ENCODE data around the gene HSP90B1. TPM values are rescaled to one million over a fixed set of nuclear protein-coding genes. Genes with fewer than 3 reads are reported as not detected.
A peak's percentile ranks its signal among the peaks of the same experiment; 100 is the strongest.

HSP90B1 gene
- total RNA-seq, 4 donors from 2014 or later: 213 to 480 (median 250) TPM

GRCh38 chr12:103960616-103961227 is 30.5 kb downstream of the HSP90B1 start:
- no peak for DNase-seq (ENCODE audit: low spot score in 2 of 2)
- Histone ChIP-seq H3K9me3 (no peaks in the 10 kb centered on the region), H3K36me3 (no peaks in the 10 kb centered on the region), H3K4me3 (no peak overlapping the region), H3K27ac (no peak overlapping the region), H3K27me3 (no peaks in the 10 kb centered on the region), H3K4me1 (peaks cover 0 to 64% (median 17%) of the 10 kb centered on the region in 4 donors)
- 52 to 56% methylated on average over 7 of the region's 7 CpGs for WGBS, 2 donors
- no peak for TF ChIP-seq POLR2A (IDR thresholded peaks at IDR 0.05)
- TF ChIP-seq EP300 (IDR thresholded peaks at IDR 0.05): no peak
- TF ChIP-seq, protein P1, sequence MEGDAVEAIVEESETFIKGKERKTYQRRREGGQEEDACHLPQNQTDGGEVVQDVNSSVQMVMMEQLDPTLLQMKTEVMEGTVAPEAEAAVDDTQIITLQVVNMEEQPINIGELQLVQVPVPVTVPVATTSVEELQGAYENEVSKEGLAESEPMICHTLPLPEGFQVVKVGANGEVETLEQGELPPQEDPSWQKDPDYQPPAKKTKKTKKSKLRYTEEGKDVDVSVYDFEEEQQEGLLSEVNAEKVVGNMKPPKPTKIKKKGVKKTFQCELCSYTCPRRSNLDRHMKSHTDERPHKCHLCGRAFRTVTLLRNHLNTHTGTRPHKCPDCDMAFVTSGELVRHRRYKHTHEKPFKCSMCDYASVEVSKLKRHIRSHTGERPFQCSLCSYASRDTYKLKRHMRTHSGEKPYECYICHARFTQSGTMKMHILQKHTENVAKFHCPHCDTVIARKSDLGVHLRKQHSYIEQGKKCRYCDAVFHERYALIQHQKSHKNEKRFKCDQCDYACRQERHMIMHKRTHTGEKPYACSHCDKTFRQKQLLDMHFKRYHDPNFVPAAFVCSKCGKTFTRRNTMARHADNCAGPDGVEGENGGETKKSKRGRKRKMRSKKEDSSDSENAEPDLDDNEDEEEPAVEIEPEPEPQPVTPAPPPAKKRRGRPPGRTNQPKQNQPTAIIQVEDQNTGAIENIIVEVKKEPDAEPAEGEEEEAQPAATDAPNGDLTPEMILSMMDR (IDR thresholded peaks at IDR 0.05): no peak

DNA sequence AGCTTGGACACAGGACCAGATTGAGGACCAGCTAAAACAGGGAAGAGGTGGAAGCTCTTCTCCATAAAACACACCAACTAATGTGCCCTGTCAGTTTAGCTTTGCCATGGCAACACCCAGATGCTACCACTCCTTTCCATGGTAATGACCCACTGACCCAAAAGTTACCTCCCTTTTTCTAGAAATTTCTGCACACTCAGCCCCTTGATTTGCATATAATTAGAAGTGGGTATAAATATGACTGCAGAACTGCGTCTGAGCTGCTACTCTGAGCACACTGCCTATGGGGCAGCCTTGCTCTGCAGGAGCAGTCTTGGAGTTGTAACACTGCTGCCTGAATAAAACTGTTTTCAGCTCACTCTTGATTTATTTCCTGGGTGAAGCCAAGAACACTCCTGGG is 32.3 kb downstream of the HSP90B1 start:
- TF ChIP-seq EP300 (IDR thresholded peaks at IDR 0.05) (no peak), POLR2A (IDR thresholded peaks at IDR 0.05) (no peak)
- TF ChIP-seq, protein P1 (IDR thresholded peaks at IDR 0.05): no peak
- no peak for DNase-seq (ENCODE audit: low spot score in 2 of 2)
- Histone ChIP-seq H3K4me1 (peaks cover 5 to 65% (median 20%) of the 10 kb centered on the region in 4 donors), H3K27me3 (no peaks in the 10 kb centered on the region), H3K27ac (no peak overlapping the region), H3K9me3 (no peaks in the 10 kb centered on the region), H3K4me3 (no peak overlapping the region), H3K36me3 (no peaks in the 10 kb centered on the region)
- 20 to 40% methylated on average over 1 of the region's 1 CpG for WGBS, 2 donors

GRCh38 chr12:103964805-103965204 is 34.6 kb downstream of the HSP90B1 start:
- Histone ChIP-seq H3K4me1 (peaks cover 5 to 73% (median 27%) of the 10 kb centered on the region in 4 donors), H3K4me3 (peak overlapping the region; percentile 58 to 89 (median 76)), H3K27ac (peak overlapping the region; percentile 79 to 94 (median 92)), H3K27me3 (no peaks in the 10 kb centered on the region), H3K36me3 (no peaks in the 10 kb centered on the region), H3K9me3 (no peaks in the 10 kb centered on the region)
- DNase-seq (ENCODE audit: low spot score in 2 of 2): no peak
- TF ChIP-seq, protein P1 (IDR thresholded peaks at IDR 0.05): no peak
- TF ChIP-seq EP300 (IDR thresholded peaks at IDR 0.05) (no peak), POLR2A (IDR thresholded peaks at IDR 0.05) (no peak)
- 19% methylated on average over 3 of the region's 3 CpGs for WGBS, 2 donors

- no peaks in the 10 kb centered on the region for H3K36me3 ChIP-seq
- peak overlapping the region; percentile 79 to 94 (median 92) for H3K27ac ChIP-seq
- H3K4me1 ChIP-seq: peaks cover 5 to 77% (median 28%) of the 10 kb centered on the region in 4 donors
- H3K4me3 ChIP-seq: peak overlapping the region; percentile 58 to 89 (median 76)
- no peak for DNase-seq (ENCODE audit: low spot score in 2 of 2)
- no peaks in the 10 kb centered on the region for H3K9me3 ChIP-seq
- TF ChIP-seq EP300 (IDR thresholded peaks at IDR 0.05): no peak
- no peak for TF ChIP-seq POLR2A (IDR thresholded peaks at IDR 0.05)
- TF ChIP-seq, protein P1 (IDR thresholded peaks at IDR 0.05): no peak
- H3K27me3 ChIP-seq: no peaks in the 10 kb centered on the region
- 0% methylated on average over 11 of the region's 11 CpGs for WGBS, 2 donors
Observed at GRCh38 chr12:103965255-103965589, 35.0 kb downstream of the HSP90B1 start.

GRCh38 chr12:103965590-103966504 is 35.6 kb downstream of the HSP90B1 start, which contains the start of gene TDG:
TSS of gene TDG (plus strand) at chr12:103965872. CDS start at chr12:103966038, 166 bp downstream.
- TF ChIP-seq, protein P1 (IDR thresholded peaks at IDR 0.05): peak; percentile 3 to 51 (median 15)
- TF ChIP-seq POLR2A (IDR thresholded peaks at IDR 0.05): peak; percentile 77 to 88
- TF ChIP-seq EP300 (IDR thresholded peaks at IDR 0.05): peak; percentile 81 to 97
- Histone ChIP-seq H3K36me3 (no peaks in the 10 kb centered on the region), H3K4me1 (peaks cover 5 to 84% (median 29%) of the 10 kb centered on the region in 4 donors), H3K27ac (peak within 1 kb of the TSS; percentile 79 to 94 (median 92)), H3K9me3 (no peaks in the 10 kb centered on the region), H3K27me3 (no peaks in the 10 kb centered on the region), H3K4me3 (peak within 1 kb of the TSS; percentile 58 to 89 (median 76))
- peak; percentile 97 to 98 for DNase-seq (ENCODE audit: low spot score in 2 of 2)
- 2 to 3% methylated on average over 42 to 55 of the region's 64 CpGs for WGBS, 2 donors

Measured in tibial nerve (tissue), 4 donors.